Suppressor macrophage treated with lipopolysaccharide for 4 hours (primary cell): Measurements from ENCODE around the gene TBC1D9B.

ENCODE experiments used
- DNase-seq: peaks from one replicate; pipeline ENCODE4 v3.0.0-alpha.2; 2020

The TBC1D9B gene

DNA sequence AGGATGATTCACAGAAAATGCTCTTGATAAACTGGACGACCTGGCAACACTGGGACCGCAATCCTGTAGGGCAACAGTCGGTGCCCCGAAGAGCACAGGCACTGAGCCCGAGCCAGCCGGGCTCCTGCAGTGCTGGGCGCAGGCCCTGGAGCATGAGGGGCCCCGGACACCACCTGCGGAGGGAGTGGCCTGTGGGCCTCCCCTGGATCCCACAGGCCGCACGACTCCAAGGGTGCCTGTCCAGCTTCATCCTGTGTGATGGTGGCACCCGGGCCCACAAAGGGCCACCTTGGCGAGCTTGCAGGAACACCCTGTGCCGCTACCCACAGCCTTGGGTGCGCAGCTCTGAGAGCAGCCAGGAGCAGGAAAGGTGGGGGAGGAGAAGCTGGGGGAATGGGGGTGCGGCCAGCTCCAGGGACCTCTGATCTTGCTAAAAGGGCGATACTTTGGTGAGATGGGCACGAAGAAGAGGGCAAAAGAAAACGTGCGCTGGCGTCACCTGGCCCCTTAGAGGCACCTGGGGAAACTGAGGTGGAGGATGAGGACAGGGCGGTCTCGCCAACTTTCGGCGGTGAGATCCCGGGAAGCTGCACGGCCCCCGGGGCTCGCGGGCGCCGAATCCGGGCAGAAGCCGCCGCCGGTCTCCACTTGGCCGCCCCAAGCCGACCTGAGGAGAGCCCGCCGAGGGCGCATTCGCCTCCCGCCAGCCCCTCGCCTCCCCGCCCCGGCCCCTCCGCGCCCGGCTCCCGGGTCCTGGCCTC is 722 bp downstream of the TBC1D9B start:
- peak; percentile 20 for DNase-seq

DNA sequence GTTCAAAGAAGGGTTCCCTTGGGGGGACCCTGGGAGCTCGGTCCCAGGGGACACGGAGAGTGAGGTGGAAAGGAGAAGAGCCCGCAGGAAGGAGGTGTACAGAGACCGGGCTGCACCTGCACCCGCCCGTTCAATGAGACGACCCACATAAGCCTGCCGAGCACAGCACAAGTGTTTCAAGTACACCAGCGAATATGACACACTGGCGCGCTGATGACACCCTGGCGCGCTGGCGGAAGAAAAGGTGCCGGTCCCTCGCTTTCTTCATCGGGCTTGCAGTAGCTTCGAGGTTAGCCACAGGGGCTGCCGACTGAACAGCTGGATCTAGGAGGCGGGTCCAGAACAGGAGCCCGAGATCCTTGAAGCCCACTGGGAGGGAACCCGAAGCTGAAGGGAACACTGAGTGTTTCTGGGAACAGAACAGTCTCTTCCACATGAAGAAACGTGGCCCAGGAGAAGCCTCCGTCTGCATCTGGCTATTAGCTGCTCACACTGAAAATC is 1.4 kb downstream of the TBC1D9B start:
- DNase-seq = no peak

DNA sequence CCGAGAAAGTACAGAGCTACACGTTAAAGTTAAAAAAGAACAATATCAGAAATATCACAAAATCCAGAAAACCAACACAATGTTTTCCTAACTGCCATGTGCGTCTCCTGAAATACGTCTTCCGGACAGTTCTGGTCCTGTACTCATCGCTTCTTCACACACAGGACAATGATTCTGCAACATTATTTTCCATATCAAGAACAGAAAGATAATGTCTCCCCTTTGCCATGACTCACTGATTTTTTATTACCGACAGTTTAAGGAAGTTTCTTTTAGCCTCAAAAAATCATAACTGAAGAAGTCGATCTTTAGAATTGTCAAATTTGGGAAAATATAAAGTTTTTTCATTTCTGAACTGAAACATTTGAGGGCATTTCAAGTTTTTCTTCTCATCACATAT is 2.5 kb downstream of the TBC1D9B start:
- DNase-seq = peak; percentile 31

DNA sequence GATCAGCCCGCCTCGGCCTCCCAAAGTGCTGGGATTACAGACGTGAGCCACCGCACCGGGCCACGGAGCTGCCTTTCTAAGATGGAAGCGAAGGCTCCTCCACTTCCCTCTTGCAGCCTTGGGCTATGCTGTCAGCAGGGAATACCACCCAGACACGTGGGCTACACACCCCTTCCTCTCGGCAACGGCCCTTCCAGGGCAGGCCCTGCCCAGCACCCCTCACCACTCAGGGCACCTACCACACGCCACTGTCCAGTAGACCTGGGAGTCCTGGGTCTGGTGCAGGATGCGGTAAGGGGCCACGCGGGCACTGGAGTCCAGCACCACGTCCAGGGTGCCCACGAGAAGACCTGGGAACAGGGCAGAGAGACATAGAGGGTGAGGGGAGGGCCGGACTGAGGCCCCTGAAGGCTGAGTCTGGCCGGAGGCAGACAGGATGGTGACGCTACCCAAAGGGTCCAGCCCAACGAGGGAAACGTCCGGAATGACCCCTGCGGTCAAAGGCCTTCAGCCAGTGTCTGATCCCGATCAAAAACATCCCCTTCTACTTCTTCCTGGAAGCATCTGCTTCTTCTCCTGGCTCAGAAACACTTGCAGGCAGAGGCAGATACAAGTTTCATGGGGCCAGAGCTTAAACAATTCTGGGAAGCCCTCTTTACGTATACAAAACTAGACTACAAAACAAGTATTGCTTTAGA is 3.1 kb downstream of the TBC1D9B start:
- no peak for DNase-seq

DNA sequence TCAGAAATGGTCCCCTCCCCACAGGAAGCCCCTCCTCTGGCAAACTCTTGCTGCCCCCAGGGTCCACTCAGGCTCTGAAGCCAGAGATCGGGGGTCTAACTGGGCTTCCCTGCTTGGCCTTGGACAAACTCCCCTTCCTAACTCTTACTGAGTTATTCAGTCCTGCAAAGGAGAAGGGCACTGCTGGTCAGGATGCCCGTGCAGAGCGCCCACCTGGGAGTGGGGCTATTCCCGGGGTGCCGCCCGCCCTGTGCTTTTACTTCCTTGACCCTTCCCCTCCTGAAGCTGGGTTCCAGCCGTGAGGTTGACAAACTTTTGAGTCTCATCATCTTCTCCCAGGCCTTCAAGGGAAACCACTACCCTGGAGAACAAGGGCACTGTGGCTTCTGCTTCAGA is 4.9 kb downstream of the TBC1D9B start:
- no peak for DNase-seq

DNA sequence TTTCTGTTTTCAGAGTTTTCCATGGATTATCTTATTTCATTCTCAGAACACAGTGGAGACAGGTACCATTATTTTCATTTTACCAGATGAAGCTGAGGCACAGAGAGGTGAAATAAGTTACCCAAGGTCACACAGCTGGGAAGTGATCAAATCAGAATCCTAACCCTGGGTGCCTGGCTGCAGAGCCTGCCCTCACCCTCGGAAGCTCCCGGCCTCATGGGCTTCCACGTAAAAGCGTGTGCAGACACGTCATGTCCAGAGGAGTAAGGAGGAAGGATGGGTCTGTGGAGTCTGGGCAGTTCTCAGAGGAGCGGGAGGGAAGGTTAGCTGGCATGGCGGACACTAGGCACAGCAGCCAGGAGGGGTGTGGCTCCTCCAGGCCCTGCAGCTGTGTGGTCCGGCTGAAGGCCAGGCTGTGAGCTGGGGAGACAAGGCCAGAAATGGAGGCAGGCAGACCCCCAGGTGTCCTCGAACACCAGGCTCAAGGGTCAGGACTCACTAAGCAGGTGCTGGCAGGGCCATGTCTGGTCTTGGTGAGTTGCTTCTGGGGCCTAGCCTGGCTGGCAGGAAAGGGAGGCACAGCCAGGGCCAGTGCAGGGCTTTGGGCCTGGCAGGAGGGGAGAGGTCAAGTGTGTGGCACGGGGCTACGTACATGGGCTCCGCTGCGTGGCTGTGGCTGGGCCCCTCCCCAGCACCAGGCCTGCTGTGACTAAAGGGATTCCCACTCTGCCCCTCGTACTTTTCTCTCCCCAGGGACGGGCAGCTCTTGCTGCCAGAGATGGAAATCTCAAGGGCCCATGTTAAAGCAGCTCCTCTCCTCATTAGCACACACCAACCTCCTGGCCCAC is 5.6 kb downstream of the TBC1D9B start:
- no peak for DNase-seq

DNA sequence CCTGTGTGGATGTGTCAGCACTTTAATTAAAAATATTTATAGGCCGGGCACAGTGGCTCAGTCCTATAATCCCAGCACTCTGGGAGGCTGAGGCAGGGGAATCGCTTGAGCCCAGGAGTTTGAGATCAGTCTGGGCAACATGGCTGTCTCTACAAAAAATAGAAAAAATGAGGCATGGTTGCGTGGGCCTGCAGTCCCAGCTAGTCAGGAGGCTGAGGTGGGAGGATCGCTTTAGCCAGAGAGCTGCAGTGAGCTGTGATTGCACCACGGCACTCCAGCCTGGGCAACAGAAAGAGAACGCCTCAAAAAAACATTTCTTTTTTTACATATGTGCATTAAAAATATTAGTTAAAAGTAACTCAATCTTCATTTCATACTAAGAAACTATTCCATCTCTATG is 6.2 kb downstream of the TBC1D9B start:
- no peak for DNase-seq

DNA sequence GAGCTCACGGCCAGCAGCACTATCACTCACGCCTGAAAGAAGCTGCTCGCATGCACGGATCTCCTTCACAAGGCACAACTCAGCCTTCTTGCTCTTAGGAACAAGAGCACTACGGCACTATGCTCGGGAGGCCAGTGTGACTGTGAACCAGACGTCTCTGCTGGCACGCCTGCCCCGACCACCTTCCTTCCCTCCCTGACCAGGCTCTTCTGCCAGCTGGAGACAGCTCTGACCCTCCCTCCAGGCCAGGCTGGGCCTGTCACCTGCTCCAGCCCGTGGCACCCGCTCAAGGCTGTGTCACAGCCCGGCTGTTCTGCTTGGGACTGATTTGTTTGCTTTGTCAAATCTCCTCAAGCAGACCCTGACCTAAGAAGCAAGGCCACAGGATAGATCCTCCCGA is 7.0 kb downstream of the TBC1D9B start:
- DNase-seq = no peak

DNA sequence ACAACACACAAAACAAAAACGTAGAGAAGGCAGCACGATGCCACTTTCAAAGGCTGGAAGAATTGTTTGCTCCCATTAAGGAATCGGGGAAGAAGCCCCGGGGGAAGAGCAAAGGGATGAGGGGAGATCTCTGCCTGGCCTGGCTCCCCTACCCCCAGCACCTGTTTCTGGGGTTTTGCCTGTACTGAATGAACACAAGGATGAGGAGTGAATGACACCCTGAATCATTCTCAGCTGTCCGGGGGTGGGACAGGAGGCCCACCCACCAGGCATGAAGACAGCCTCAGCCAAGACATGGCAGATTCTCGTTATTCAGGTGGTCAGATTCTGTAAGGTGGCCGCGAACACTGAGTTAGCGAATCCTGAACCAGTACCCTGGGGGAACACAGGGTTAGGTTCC is 7.5 kb downstream of the TBC1D9B start:
- no peak for DNase-seq

DNA sequence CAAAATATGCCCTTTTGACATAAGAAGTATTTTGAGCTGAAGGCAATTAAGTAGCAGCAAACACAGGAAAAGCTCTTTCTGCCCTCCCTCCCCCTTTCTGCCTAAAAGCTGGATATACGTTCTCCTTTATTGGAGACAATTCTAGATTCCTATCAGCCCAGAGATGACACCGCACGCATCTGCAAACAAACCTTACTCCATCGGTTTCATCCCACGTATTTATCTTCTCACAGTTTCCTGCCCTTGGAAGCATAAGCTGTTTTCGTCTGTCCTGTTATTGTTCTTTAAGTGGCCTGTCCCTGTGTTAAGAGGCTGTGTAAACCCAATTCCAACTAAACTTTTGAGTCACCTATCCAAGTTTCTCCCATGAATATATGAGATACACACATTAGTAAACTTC is 11.8 kb downstream of the TBC1D9B start:
- no peak for DNase-seq

DNA sequence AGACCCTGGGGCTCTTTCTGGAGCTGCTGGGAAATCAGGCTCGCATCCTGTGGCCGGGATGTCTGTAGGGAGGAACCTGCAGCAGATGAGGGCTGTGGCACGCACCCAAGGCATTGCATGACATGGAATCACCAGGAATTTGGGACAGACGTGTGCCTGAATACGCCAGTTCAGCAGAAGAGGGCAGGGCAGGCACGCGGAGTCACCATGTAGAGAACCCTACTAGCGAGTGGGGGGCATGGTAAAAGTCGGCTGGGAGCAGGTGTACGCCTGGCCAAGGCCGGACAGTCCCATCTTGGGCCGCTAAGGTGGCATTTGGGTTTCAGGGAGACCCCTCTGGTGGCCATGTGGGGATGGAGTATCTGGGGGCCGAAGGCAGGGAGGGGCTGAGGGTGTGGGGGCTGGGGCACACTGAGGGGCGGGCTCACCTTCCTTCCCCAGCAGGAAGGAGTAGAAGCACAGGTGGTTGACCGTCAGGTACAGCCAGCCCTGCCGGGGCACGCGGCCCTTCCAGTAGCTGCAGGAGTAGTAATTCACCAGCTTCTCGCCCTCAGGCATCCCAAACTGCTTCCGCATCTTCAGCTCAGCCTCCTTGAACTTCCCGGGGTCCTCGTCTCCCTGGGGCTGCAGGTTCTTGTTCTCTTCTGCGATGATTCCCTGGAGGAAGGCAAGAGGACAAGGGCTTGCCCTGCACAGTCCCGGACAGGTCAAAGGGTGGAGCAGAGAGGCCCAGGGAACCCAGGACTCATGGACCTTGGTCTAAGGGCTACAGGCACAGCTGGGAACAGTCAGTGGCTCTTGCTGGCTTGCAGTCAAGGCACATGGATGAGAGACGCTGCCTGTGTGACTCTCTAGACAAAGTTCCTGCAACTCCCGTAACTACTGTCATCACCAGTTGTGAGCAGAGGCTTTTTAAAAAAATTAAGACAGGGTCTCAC is 13.5 kb downstream of the TBC1D9B start:
- DNase-seq = no peak

DNA sequence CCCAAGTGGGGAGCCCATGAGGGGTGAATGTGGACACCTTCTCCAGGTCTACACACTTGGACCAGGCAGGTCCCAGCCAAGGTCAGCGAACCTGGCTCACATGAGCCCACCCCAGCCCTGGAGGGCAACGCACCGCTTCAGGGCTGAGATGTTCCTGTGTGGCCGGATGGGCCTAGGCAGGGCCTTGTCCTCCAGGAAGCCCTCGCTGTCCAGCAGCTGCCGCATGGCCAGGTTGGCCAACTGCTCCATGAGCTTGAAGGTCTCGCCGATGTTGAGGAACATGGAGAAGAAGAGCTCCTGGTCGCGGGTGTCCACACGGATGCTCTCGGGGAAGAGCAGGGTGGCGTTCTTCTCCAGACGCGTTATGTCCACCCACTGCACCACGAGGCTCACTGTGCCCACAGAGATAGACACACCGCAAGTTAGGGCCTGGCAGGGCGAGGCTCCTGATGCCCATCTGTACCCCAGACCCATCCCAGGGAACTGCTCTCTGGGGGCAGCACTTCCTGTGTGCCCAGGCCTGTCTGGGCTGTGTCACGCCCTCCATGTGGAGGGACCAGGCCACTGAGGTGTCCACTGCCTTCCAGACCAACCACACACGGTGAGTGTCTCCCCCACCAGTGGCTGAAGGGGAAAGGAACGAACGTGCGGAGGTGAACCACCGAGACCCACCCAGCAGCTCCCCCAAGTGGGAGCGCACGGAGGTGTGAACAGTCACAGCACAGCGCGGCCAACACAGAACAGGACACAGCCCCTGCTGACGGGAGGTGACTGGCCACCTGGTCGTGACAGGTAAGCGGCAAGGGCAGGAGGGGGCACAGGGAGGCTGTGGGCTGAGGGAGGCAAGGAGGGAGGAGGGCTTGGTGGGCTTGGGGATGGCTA is 14.4 kb downstream of the TBC1D9B start:
- DNase-seq = no peak

DNA sequence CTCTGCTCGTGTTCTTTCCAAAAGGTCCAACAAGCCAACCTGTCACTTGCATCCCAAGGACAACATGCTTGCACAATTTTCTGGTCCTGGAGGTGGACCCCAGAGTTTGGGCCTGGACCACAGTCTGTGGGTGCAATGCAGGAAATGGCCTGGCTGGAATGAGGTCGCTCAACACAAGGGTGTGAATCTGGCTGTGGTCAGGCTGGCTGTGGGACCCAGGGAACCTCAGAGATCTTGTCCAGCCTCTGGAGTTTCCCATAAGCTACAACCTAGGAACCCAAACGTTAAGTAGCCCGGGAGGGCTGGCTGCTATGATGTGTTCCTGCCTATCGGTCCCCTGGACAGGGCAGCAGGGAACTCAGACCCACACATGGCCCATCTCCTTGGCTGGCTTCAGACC is 15.4 kb downstream of the TBC1D9B start:
- DNase-seq = no peak

DNA sequence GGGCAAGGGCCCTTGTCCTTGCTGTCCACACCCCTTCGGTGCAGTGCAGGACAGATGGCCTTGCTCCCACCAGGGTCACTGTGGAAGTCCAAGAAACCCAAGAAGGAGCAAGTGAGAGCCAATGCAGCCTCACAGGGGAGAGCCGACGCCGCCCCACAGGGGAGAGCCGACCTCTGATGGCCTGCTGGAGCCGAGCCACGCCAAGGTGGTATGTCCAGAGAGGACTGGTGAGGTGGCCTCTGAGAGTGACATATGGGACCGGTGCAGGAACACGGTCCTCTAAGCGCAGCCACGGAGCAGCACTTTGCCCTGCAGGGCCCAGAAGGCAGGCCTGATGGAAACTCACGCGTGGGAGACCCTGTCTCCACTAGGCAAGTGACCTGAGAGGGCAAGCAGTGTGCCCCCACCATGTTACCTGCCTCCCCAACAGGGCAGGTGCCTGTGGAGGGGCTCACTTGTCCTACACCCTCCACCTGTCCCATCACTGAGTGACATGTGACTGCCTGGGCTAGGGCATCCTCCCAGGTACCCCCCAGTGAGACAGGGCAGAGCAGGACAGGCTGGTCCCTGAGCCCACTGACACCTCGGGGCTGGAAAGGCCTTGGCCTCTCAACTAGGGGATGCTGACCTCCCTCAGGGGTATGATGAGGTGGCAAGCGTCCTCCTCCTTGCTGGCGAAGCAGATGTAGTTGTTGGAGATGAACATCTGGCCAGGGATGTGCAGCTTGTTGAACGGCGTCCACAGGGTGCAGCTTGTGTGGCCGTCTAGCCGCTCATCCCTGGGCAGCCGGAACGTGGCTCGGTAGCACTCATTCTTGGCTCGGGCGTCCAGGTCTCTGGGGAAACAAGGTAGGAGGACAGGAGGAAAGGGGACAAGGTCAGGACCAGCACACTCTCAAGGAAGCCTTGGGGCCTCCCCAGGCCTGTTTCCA is 16.7 kb downstream of the TBC1D9B start:
- no peak for DNase-seq

DNA sequence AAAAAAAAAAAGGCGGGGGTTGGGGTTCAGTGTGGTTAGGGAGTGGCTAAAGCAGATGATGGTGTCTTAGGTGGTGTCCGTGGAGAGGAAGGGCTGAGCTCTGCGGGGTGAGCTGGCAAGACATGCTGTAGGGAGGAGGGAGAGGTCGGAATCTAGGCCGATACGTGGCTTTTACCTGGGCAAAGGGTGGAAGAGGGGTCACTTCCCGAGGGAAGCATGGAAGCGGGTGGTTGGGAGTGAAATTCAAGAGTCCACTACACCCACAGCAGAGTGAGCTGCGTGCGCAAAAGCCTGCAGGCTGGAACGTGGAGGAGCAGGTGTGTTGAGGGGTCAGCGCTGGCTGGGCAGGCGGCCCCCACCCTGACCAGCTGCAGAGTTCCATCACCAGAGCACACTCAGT is 17.8 kb downstream of the TBC1D9B start:
- no peak for DNase-seq

DNA sequence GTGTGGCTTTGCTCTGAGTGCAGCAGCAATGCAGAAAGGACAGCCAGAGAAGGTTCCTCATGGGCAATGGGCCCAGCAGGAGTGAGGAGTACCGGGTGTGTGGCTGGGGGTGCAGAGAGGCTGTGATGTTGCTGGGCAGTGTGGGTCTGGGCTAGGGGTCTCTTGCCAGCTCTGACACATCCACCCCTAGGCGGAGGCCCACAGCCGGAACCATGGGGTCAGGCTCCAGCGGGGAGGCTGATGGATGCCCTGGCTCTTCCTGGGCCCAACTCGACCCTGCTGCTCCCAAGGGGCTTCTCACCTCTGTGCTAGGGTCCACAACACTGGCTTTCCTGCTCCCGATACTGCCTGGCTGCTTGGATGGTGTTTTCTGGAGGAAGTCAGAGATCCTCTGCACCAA is 19.9 kb downstream of the TBC1D9B start:
- DNase-seq = no peak

DNA sequence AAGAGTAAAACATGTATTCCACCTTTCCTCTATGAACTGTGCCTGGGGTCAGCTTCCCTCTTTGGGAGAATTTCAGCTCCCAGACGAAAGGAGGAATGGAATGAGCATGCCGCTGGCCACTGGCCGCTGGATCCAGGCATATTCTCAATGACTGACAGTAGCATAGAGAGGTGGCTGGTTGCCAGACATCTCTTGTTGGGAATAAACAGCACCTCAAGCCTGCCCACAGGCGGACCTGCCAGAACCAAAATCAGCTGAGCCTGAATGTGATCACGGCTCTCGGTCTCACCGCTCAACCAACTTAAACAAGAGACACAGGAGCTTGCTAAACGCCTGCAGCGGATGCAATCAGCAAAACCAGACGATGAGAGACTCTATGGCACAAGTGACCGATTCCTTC is 20.6 kb downstream of the TBC1D9B start:
- no peak for DNase-seq

DNA sequence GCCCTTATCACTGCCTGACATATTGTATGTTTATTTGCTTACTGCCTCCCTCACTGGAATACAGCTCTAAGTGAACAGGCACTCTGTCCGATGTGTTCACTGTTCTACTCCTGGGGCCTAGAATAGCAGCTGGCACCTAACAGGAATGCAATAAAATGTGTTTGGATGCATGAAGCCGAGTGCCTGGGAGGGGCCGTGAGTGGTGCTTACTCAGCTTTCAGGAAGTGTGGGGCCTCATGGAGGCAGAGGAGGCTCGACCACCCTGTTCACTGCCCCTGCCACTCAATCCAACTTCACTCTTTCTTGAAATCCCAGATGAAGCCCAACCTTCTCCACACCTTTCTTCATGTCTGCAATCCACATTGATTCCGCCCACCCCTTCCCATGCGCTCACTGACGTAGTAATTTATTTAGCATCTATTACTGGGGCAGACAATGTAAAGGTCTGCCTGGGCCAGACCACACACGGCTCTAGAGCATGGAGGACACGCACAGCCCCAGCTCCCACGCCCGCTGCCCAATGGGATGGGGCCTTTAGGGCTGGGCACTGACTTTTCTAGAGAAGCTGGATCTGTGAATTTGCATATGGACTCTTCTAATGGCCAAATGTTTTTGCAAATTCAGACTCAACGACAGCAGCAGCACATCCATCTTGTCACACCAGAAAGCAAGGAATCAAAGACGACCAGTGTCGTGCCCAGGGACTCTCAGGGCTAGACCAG is 21.3 kb downstream of the TBC1D9B start:
- DNase-seq = no peak

DNA sequence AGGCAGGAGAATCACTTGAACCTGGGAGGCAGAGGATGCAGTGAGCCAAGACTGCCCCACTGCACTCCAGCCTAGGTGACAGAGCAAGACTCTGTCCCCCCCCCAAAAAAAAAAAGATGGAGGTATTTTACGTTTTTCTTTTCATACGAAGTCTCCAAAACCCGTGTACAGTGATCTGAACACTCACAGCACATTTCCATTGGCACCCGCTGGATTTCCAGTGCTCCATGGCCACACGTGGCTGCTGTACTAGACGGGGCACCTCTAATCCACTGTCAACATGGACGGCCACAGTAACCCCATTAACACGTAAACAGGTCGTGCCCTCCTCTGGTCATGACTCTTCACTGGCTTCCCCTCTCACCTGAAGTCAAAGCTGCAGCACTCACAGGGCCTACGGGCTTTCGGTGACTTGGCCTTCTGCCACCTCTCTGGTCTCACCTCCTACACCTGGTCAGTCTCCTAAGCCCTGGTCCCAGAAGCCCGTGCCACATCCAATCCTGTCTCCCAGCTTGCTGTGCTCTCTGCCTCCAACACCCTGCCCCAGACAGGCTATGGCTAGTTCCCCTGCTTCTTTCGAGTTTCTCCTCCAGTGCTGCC is 22.1 kb downstream of the TBC1D9B start:
- DNase-seq = no peak
